GM12892 (cell line): Measurements from ENCODE around the gene OR2C3.

Experiments
- POLR2A ChIP-seq: IDR thresholded peaks from 2 replicates; pipeline ENCODE4 v1.6.1; 2011; ENCODE audit warnings: low read depth, low read length, control low read depth
- POLR2AphosphoS5 ChIP-seq: IDR thresholded peaks from 2 replicates; pipeline ENCODE4 v1.6.1; 2011; ENCODE audit warnings: low read depth, low read length, control low read depth
- TAF1 ChIP-seq: IDR thresholded peaks from 2 replicates; pipeline ENCODE4 v1.6.1; 2011; ENCODE audit warnings: low read depth, mild to moderate bottlenecking, control low read depth, low read length, borderline replicate concordance

GRCh38 chr1:247548092-247548491 lies 11.9 kb upstream of the OR2C3 start:
- TF ChIP-seq POLR2AphosphoS5 (no peak), POLR2A (no peak), TAF1 (no peak)
